HG03354 (cell line): ENCODE results near the gene TREM1.
"Not testable (repeated sequence)": the region's sequence is repeated elsewhere in the genome, so short reads cannot be mapped to it uniquely, and the experiment has no call there.

Experiments used
- ATAC-seq: cut with Tn5 transposase; IDR thresholded peaks from one replicate; pipeline ENCODE4 v1.9.1; 2021; ENCODE audit warnings: mild to moderate bottlenecking; ENCODE audit not compliant: unreplicated experiment, poor library complexity, severe bottlenecking

The TREM1 gene

DNA sequence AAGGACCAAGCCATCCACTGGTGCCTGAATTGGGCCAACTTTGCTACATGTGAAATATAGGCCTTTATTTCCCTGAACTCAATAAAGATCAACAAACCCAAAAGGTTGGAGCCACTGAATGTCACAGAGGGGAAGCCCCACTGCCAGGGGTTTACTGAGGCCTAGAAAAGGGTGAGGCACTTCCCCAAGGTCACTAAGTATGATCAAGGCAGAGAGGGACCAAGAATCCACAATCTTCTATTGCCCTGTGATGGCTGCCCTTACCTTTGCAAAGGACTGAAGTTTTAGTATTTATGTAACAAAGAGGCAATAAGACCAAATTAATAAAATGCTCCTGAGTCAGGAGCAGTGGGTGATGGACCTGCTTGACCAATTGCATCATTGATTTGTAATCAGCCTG is 18.0 kb downstream of the TREM1 start:
- ATAC-seq, result no peak

- ATAC-seq, result no peak
Measured at GRCh38 chr6:41266541-41266940, 19.9 kb downstream of the TREM1 start.

DNA sequence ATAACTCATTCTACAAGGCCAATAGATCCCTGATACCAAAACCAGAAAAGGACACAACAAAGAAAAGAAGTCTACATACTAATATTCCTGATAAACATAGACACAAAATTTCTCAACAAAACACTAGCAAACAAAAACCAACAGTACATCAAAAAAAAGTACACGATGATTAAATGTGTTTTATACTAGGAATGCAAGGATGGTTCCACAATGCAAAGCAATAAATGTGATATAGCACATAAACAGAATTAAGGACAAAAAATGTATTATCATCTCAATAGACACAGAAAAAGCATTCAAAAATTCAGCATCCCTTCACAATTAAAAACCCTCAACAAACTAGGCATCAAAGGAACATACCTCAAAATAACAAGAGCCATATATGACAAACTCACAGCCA is 23.2 kb downstream of the TREM1 start:
- no peak for ATAC-seq

DNA sequence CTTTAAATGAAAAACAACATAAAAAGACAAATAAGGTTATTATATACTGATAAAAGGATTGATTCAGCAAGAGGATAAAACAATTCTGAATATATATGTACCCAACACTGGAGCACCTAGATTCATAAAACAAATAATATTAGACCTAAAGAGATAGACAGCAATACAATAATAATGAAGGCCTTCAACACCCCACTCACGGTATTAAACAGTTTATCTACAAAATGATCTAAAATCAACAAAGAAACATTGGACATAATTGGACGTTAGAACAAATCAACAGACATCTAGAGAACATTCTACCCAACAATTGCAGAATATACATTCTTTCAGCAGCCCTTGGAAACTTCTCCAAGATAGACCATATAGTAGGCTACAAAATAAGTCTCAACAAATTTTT is 24.1 kb downstream of the TREM1 start:
- ATAC-seq, result no peak

GRCh38 chr6:41258196-41258493 is 28.3 kb downstream of the TREM1 start:
- no peak for ATAC-seq

DNA sequence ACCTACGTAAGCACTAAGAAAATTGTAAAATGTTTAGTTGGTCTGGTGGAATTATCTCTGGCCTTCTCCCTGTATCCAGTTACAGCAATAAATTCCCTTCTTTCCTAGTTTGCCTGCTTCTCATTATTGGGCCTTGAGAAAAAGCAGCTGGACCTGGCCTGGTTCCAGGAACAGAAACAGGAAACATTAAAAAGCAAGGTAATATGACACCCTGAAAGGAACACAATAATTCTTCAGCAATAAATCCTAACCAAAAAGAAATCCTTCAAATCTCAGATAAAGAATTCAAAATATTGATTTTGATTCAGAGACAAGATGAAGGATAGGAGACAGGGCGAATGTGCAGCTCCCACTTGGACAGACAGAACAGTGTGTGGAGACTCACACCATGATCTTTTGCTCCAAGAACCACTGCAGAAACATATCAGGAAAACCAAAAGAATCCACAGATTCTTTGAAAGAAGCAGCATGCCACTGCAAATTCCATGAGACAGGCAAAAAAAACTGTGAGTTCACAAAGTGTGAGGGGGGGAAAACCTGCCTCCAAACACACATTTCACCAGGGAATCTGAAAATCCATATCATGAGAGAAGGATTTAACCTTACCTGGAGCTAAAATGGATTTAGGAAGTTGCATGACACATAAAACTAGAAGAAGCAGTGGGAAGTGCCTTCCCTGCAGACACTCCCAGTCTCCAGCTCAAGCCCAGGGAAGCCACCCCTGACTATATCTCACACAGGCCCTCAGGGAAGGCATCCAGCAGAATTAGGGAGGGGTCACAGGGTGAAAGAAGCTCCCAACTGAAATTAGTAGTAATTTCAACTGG is 28.9 kb downstream of the TREM1 start:
- no peak for ATAC-seq

DNA sequence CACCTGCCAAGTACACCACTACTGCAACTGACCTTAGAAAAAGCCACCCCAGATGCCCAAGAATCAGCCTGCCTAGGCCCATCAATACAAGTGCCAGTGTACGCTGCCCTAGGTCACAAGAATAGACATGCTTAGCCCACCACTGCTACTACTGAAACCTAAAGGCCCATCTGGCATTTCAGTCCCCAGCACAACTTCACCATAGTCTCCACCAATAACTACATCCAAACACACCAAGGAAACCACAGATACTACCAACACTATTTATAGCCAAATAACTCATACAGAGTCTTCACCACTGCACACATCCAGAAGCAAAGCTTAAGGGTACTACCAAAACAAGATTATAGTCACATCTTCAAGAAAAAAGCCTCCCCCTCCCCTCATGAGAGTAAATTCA is 30.1 kb downstream of the TREM1 start:
- peak; percentile 54 for ATAC-seq

GRCh38 chr6:41255638-41256246 is 30.7 kb downstream of the TREM1 start:
- ATAC-seq, result no peak

DNA sequence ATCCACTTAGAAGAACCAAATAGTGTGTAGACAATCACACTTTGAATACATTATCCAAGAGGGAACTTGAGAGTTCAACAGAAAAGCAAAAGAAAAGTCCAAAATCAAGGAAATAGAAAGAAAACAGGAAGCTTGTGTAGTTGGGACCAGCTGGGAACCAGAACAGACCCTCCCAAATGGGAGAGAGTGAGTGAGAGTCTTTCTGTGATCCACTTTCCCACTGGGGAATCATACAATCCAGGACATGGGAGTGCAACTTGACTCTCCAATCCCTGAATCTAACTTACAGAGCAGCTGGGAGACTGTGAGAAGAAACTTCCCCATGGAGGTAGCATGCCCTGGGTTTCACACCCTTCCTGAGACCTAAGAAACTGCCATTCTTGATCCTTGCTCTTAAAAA is 31.4 kb downstream of the TREM1 start:
- ATAC-seq, result no peak

- no peak for ATAC-seq
Measured at GRCh38 chr6:41252401-41253169, 33.9 kb downstream of the TREM1 start.

DNA sequence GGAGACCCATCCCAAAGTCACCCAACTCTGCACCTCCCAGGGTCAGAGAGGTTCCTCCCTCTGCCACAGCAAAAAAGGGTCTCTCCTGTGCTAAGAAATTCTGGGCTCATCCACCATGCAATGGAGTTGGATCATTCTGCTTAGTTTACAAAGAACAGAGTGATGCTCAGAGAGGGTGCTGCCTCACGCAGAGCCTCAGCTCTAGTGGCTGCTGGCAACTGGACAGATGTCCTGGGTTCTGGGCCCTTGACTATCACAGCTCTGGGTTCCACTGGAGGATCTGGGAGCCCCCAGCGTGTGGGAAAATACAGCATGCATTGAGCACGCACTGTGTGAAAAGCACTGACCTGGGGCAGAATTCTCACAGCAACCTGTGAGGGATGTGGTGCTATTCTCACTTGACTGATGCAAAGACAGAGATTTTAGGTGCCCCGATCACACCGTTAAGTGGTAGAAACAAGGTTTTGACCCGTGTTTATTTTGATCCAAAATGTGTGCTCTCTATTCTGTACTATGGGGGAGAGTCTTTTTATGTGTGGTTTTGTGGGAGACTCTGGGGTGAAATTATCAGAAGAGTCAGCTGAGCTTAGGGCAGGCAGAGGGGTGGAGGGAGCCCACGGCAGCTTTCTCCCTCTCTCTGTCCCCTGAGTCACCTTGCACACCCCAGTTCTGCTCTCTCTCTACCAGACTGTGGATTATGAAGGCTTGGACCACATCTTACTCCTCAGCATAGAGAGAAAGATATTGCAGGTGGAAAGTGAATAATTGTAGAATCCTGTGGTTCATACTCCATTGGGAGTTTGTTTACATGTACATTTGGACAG is 38.4 kb downstream of the TREM1 start:
- ATAC-seq, result no peak

GRCh38 chr6:41247288-41247865 is 39.1 kb downstream of the TREM1 start:
- ATAC-seq, result no peak

- ATAC-seq, result not testable (repeated sequence)
Measured at GRCh38 chr6:41246529-41246928, 40.0 kb downstream of the TREM1 start.

GRCh38 chr6:41239467-41240159 is 46.9 kb downstream of the TREM1 start:
- ATAC-seq, result no peak

GRCh38 chr6:41237128-41237527 is 49.4 kb downstream of the TREM1 start:
- ATAC-seq, result no peak

DNA sequence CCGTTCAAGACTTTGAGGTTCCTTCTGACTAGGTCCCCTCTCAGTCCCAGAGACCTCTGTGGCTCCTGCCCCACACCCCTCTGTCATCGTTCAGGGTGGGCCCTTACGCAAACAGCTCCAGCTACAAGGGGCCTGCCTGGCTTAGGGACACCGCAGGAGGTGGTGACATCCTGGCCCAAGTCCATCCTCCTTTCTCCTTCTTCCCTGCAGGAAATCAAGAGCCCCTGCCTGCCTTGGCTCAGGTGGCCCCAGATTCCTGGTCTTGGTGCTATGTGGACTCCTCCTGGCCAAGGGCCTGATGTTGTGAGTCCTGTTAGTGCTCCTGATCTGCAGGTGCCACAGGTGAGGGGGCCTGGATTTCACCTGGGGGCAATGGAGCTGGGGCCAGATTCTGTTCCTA is 50.2 kb downstream of the TREM1 start:
- ATAC-seq, result no peak

DNA sequence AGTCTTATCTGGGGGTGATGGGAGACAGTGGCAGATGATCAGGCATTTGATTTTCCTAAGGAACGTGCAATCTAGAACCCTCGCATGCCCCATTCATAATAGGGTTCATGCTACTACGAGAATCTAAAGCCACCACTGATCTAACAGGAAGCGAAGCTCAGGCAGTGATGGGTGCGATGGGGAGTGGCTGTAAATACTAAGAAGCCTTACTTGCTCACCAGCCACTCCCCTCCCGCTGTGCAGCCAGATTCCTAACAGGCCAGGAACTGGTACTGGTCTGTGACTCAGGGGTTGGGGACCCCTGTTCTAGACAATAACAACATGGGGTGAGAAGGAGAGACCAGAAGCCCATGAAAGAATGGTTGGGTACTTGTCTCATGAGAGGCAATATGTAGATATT is 53.8 kb downstream of the TREM1 start:
- ATAC-seq, result no peak

- ATAC-seq, result no peak
Measured at GRCh38 chr6:41231246-41231645, 55.2 kb downstream of the TREM1 start.

GRCh38 chr6:41229721-41230120 is 56.8 kb downstream of the TREM1 start:
- ATAC-seq, result no peak
